Duodenal mucosa (tissue), 2 donors: ENCODE measurements around the gene SH3BGRL2.

Experiments used
- H3K27ac ChIP-seq: one replicate; pipeline ENCODE4 v1.7.0; 2013; ENCODE audit warnings: low read depth, low read length
- H3K27me3 ChIP-seq, 2 donors: one replicate each; pipeline ENCODE4 v1.7.0; 2013; ENCODE audit warnings: low read length in 2 of 2, control low read depth in 1 of 2; ENCODE audit not compliant: insufficient read depth in 2 of 2, control insufficient read depth in 1 of 2
- H3K36me3 ChIP-seq, 2 donors: one replicate each; pipeline ENCODE4 v1.7.0; 2013; ENCODE audit warnings: low read length in 2 of 2, control low read depth in 1 of 2; ENCODE audit not compliant: insufficient read depth in 2 of 2, control insufficient read depth in 1 of 2
- H3K4me1 ChIP-seq, 2 donors: one replicate each; pipeline ENCODE4 v1.7.0; 2013; ENCODE audit warnings: low read length in 2 of 2, control low read depth in 1 of 2; ENCODE audit not compliant: insufficient read depth in 2 of 2, control insufficient read depth in 1 of 2
- H3K4me3 ChIP-seq, 2 donors: one replicate each; pipeline ENCODE4 v1.7.0; 2013; ENCODE audit warnings: low read length in 2 of 2, low read depth in 1 of 2
- H3K9ac ChIP-seq, 2 donors: one replicate each; pipeline ENCODE4 v1.7.0; 2013; ENCODE audit warnings: low read length in 2 of 2, low read depth in 1 of 2
- H3K9me3 ChIP-seq, 2 donors: one replicate each; pipeline ENCODE4 v1.7.0; 2013; ENCODE audit warnings: low read length in 2 of 2, control low read depth in 1 of 2; ENCODE audit not compliant: control insufficient read depth in 1 of 2

The SH3BGRL2 gene

DNA sequence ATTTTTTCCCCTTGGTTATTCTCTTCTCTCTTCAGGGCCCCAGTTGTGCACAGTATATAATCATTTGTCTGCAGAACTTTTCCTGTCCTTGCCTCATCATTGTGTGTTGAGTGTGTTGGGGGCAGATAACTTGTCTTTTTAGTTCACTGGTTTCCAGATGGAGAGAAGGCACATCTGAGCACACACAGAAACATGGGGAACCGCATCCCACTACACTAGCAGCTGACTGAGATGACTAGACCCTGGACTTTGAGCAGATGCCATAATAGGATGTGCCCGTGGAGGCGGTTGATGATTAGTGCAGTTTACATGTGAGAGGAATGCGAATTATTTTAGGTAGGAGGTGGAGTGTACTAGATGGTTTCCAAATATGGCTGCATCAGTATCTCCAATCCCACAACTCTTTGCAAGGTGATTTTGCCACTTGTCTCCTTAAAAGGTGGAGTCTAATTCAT is 26.5 kb upstream of the SH3BGRL2 start:
- Histone ChIP-seq H3K27ac (no peak overlapping the region), H3K4me1 (peaks cover 25 to 33% of the 10 kb centered on the region in 2 donors), H3K9ac (no peak overlapping the region), H3K9me3 (no peaks in the 10 kb centered on the region), H3K36me3 (no peaks in the 10 kb centered on the region), H3K4me3 (no peak overlapping the region), H3K27me3 (no peaks in the 10 kb centered on the region)

- peaks cover 25 to 31% of the 10 kb centered on the region in 2 donors for H3K4me1 ChIP-seq
- H3K27me3 ChIP-seq, result no peaks in the 10 kb centered on the region
- H3K27ac ChIP-seq, result no peak overlapping the region
- no peak overlapping the region for H3K4me3 ChIP-seq
- no peaks in the 10 kb centered on the region for H3K36me3 ChIP-seq
- H3K9me3 ChIP-seq, result no peaks in the 10 kb centered on the region
- H3K9ac ChIP-seq, result no peak overlapping the region
These were observed 26.1 kb upstream of the SH3BGRL2 start for GRCh38 chr6:79605061-79605460.

GRCh38 chr6:79605968-79606764 is 25.0 kb upstream of the SH3BGRL2 start:
- no peaks in the 10 kb centered on the region for H3K36me3 ChIP-seq
- H3K27me3 ChIP-seq, result no peaks in the 10 kb centered on the region
- no peak overlapping the region for H3K27ac ChIP-seq
- no peaks in the 10 kb centered on the region for H3K9me3 ChIP-seq
- no peak overlapping the region for H3K9ac ChIP-seq
- H3K4me1 ChIP-seq, result peaks cover 17 to 26% of the 10 kb centered on the region in 2 donors
- H3K4me3 ChIP-seq, result no peak overlapping the region

GRCh38 chr6:79607000-79607399 is 24.1 kb upstream of the SH3BGRL2 start:
- Histone ChIP-seq H3K4me3 (no peak overlapping the region), H3K27ac (no peak overlapping the region), H3K4me1 (peaks cover 16 to 23% of the 10 kb centered on the region in 2 donors)

DNA sequence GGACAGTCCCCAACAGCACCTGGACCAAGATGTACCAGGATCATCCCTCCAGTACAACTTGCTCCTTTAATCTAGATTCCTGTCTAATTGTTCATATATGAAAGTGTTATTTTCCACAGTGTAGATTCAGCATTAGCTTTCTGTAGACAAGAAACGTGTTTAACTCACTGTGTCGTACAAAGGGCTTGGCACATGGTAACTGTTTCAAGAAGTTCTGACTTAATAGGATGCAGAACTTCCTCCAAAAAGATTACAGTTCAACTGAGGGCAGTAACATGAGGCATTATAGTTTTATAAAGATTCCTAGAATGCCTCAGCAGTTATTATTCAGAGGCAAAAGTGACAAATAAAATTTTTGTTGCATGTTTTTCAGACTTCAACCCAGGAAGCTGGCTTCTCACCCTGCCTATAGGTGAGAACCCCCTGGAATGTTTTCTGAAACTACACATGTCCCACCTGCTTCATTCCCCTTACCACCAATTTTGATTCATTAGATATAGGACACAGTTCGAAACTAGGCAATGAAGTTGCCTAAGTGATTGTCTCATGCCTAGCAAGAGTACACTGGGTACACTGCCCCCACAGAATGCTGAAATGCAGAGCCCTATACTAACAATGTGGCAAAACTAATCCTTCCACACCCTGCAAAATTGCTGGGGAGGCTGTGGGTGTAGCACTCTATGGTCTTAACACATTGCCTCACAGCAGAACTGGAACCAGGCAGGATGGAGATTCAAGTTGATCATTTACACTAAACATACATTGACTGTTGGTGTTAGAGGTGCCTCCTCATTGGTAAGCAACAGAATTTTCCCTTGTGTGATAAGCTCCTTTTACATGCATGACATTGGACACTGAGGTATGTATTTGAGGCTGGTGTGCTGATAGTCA is 22.6 kb upstream of the SH3BGRL2 start:
- Histone ChIP-seq H3K4me3 (no peak overlapping the region), H3K27me3 (no peaks in the 10 kb centered on the region), H3K9ac (no peak overlapping the region), H3K36me3 (no peaks in the 10 kb centered on the region), H3K4me1 (peaks cover 23 to 24% of the 10 kb centered on the region in 2 donors), H3K27ac (no peak overlapping the region), H3K9me3 (no peaks in the 10 kb centered on the region)

More at GRCh38 chr6:79607000-79607399, 24.1 kb upstream of the SH3BGRL2 start:
- Histone ChIP-seq H3K9ac (no peak overlapping the region), H3K9me3 (no peaks in the 10 kb centered on the region), H3K36me3 (no peaks in the 10 kb centered on the region), H3K27me3 (no peaks in the 10 kb centered on the region)

DNA sequence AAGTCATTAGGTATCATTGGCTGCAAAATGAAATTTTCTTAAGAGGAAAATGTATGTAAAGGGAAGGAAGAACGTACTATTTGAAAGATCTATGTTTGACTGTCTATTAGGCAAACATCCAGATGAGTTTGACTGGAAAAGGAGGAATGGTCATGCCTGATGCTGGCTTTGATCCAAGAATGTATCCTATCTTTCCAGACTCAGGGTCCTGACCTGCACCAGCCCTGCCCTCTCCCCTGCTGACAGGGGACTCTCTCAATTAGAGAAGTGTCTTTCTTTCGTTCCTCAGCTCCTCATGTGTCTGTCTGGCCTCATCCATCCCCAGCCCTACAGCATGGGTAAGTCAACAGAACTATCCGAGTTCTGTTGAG is 21.9 kb upstream of the SH3BGRL2 start:
- Histone ChIP-seq H3K4me1 (peaks cover 23 to 24% of the 10 kb centered on the region in 2 donors), H3K27ac (no peak overlapping the region), H3K4me3 (no peak overlapping the region)

GRCh38 chr6:79610306-79611009 is 20.7 kb upstream of the SH3BGRL2 start:
- H3K27me3 ChIP-seq, result no peaks in the 10 kb centered on the region
- H3K9me3 ChIP-seq, result no peaks in the 10 kb centered on the region
- H3K4me1 ChIP-seq, result peaks cover 24 to 32% of the 10 kb centered on the region in 2 donors
- no peaks in the 10 kb centered on the region for H3K36me3 ChIP-seq
- no peak overlapping the region for H3K27ac ChIP-seq
- H3K4me3 ChIP-seq, result no peak overlapping the region
- no peak overlapping the region for H3K9ac ChIP-seq

More for the DNA sequence above, 21.9 kb upstream of the SH3BGRL2 start:
- no peak overlapping the region for H3K9ac ChIP-seq
- no peaks in the 10 kb centered on the region for H3K27me3 ChIP-seq
- no peaks in the 10 kb centered on the region for H3K9me3 ChIP-seq
- no peaks in the 10 kb centered on the region for H3K36me3 ChIP-seq

GRCh38 chr6:79612457-79612856 is 18.7 kb upstream of the SH3BGRL2 start:
- H3K4me1 ChIP-seq, result peaks cover 24 to 32% of the 10 kb centered on the region in 2 donors
- no peaks in the 10 kb centered on the region for H3K36me3 ChIP-seq
- no peak overlapping the region for H3K27ac ChIP-seq
- H3K4me3 ChIP-seq, result no peak overlapping the region
- no peak overlapping the region for H3K9ac ChIP-seq
- H3K9me3 ChIP-seq, result no peaks in the 10 kb centered on the region
- H3K27me3 ChIP-seq, result no peaks in the 10 kb centered on the region

- Histone ChIP-seq H3K9me3 (no peaks in the 10 kb centered on the region), H3K27ac (no peak overlapping the region), H3K36me3 (no peaks in the 10 kb centered on the region), H3K9ac (no peak overlapping the region), H3K4me1 (peaks cover 24 to 31% of the 10 kb centered on the region in 2 donors), H3K27me3 (no peaks in the 10 kb centered on the region), H3K4me3 (no peak overlapping the region)
These were observed 18.2 kb upstream of the SH3BGRL2 start for GRCh38 chr6:79612918-79613317.
